Measurements from ENCODE around the gene NVL.

The NVL gene

DNA sequence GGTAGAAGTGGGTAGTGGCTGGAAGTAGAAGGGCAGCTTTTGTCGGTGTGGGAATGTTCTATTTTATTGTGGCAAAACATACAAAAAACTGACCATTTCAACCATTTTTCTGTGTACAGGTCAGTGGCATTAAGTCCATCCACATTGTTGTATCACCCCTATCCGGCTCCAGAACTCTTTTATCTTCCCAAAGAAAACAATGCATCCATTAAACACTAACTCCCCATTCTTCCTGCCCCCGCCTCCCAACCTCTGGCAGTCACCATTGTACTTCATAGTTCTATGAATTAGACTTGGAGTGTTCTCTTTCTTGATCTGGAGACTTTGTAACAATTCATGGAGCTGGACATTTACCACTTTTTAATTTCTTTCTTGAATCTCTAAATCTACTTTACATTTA is 91.2 kb downstream of the NVL start:
- H3K27me3 ChIP-seq (ENCODE audit: control insufficient read depth, low read length) = no peaks in the 10 kb centered on the region
- H3K27ac ChIP-seq (ENCODE audit: low read depth, low read length) = no peak overlapping the region
- H3K9me3 ChIP-seq (ENCODE audit: control insufficient read depth, insufficient read depth, low read length) = no peaks in the 10 kb centered on the region
- H3K4me3 ChIP-seq (ENCODE audit: low read length) = no peak overlapping the region
- no peaks in the 10 kb centered on the region for H3K9me2 ChIP-seq (replicated peaks; ENCODE audit: control insufficient read depth, low read length)
- peaks cover 21% of the 10 kb centered on the region for H3K36me3 ChIP-seq (ENCODE audit: control insufficient read depth, low read length)
- H4K20me1 ChIP-seq (ENCODE audit: control insufficient read depth, insufficient read depth, low read depth, low read length) = no peaks in the 10 kb centered on the region
- no peaks in the 10 kb centered on the region for H3K79me2 ChIP-seq (ENCODE audit: control insufficient read depth, low read length)
- H3K4me1 ChIP-seq (ENCODE audit: control insufficient read depth, low read length) = peaks cover 10% of the 10 kb centered on the region
- TF ChIP-seq, protein P1, sequence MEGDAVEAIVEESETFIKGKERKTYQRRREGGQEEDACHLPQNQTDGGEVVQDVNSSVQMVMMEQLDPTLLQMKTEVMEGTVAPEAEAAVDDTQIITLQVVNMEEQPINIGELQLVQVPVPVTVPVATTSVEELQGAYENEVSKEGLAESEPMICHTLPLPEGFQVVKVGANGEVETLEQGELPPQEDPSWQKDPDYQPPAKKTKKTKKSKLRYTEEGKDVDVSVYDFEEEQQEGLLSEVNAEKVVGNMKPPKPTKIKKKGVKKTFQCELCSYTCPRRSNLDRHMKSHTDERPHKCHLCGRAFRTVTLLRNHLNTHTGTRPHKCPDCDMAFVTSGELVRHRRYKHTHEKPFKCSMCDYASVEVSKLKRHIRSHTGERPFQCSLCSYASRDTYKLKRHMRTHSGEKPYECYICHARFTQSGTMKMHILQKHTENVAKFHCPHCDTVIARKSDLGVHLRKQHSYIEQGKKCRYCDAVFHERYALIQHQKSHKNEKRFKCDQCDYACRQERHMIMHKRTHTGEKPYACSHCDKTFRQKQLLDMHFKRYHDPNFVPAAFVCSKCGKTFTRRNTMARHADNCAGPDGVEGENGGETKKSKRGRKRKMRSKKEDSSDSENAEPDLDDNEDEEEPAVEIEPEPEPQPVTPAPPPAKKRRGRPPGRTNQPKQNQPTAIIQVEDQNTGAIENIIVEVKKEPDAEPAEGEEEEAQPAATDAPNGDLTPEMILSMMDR (IDR thresholded peaks at IDR 0.05; ENCODE audit: low read depth, low read length, poor library complexity, severe bottlenecking) = no peak
- no peak for TF ChIP-seq EZH2phosphoT487 (IDR thresholded peaks at IDR 0.05; ENCODE audit: borderline replicate concordance, low read length)
- no peaks in the 10 kb centered on the region for H3F3A ChIP-seq (ENCODE audit: control insufficient read depth, insufficient read depth)
- no peak overlapping the region for H3K4me2 ChIP-seq (ENCODE audit: low read length)

DNA sequence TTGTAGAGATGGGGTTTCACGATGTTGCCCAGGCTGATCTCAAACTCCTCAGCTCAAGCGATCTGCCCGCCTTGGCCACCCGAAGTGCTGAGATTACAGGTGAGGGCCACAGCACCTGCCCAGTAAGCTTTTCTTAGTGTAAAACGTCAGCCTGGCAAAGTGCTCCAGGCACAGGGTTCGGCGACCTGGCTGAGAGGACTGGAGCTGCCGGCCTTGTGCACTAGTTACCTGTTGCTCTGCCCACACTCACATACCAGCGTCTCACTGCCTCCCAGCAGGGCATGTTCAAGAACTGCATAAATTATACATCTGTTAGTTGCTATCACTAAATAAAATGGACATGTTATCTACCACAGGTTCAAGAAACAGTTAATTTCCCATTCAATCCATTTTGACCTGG is 91.8 kb downstream of the NVL start:
- H3K4me2 ChIP-seq (ENCODE audit: low read length) = no peak overlapping the region
- peaks cover 22% of the 10 kb centered on the region for H3K36me3 ChIP-seq (ENCODE audit: control insufficient read depth, low read length)
- H3F3A ChIP-seq (ENCODE audit: control insufficient read depth, insufficient read depth) = no peaks in the 10 kb centered on the region
- H3K9me2 ChIP-seq (replicated peaks; ENCODE audit: control insufficient read depth, low read length) = no peaks in the 10 kb centered on the region
- TF ChIP-seq, protein P1 (IDR thresholded peaks at IDR 0.05; ENCODE audit: low read depth, low read length, poor library complexity, severe bottlenecking) = no peak
- TF ChIP-seq EZH2phosphoT487 (IDR thresholded peaks at IDR 0.05; ENCODE audit: borderline replicate concordance, low read length) = no peak
- no peaks in the 10 kb centered on the region for H3K79me2 ChIP-seq (ENCODE audit: control insufficient read depth, low read length)
- H3K27ac ChIP-seq (ENCODE audit: low read depth, low read length) = no peak overlapping the region
- H3K27me3 ChIP-seq (ENCODE audit: control insufficient read depth, low read length) = no peaks in the 10 kb centered on the region
- H3K4me3 ChIP-seq (ENCODE audit: low read length) = no peak overlapping the region
- H4K20me1 ChIP-seq (ENCODE audit: control insufficient read depth, insufficient read depth, low read depth, low read length) = no peaks in the 10 kb centered on the region
- peaks cover 10% of the 10 kb centered on the region for H3K4me1 ChIP-seq (ENCODE audit: control insufficient read depth, low read length)
- no peaks in the 10 kb centered on the region for H3K9me3 ChIP-seq (ENCODE audit: control insufficient read depth, insufficient read depth, low read length)

DNA sequence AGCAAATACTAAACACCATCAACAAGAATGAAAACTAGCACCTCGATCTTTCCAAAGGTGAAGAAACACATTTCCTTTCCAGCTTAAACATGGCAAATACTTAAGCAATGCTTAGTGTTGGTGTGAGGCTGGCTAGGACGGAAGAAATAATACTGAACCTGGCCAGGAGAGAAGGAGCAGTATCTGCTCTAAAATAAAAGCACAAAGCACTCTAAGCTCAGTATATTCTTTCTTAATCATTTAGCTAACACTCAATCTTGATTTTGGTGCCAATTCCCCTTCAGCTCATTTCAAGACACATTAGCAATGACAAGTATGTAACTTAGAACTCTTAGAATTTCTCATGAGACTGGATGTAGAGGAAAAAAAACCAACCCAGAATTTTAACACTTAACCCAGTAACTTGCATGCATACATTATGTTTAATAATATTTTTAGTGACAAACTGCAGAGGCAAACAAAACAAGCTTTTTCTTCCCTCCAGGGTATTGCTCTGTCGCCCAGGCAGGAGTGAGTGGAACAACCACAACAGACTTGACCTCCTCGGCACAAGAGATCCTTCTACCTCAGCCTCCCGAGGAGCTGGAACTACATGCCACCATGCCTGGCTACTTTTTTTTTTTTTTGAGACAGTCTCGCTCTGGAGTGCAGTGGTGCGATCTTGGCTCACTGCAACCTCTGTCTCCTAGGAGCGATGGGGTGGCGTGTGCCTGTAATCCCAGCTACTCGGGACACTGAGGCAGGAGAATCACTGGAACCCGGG is 92.7 kb downstream of the NVL start:
- Histone ChIP-seq H3K4me3 (ENCODE audit: low read length) (no peak overlapping the region), H3K79me2 (ENCODE audit: control insufficient read depth, low read length) (no peaks in the 10 kb centered on the region), H3K36me3 (ENCODE audit: control insufficient read depth, low read length) (peaks cover 28% of the 10 kb centered on the region), H3K9me3 (ENCODE audit: control insufficient read depth, insufficient read depth, low read length) (no peaks in the 10 kb centered on the region), H3K4me1 (ENCODE audit: control insufficient read depth, low read length) (peaks cover 10% of the 10 kb centered on the region), H3K9me2 (replicated peaks; ENCODE audit: control insufficient read depth, low read length) (no peaks in the 10 kb centered on the region), H3K4me2 (ENCODE audit: low read length) (no peak overlapping the region), H3K27ac (ENCODE audit: low read depth, low read length) (no peak overlapping the region), H4K20me1 (ENCODE audit: control insufficient read depth, insufficient read depth, low read depth, low read length) (no peaks in the 10 kb centered on the region), H3K27me3 (ENCODE audit: control insufficient read depth, low read length) (no peaks in the 10 kb centered on the region), H3F3A (ENCODE audit: control insufficient read depth, insufficient read depth) (no peaks in the 10 kb centered on the region)
- TF ChIP-seq EZH2phosphoT487 (IDR thresholded peaks at IDR 0.05; ENCODE audit: borderline replicate concordance, low read length) = no peak
- TF ChIP-seq, protein P1 (IDR thresholded peaks at IDR 0.05; ENCODE audit: low read depth, low read length, poor library complexity, severe bottlenecking) = no peak
